Gastroesophageal sphincter (tissue), 4 donors: ENCODE data around the gene CTNNBL1. TPM values are rescaled to one million over a fixed set of nuclear protein-coding genes. Genes with fewer than 3 reads are reported as not detected.
"Not testable (repeated sequence)": the region's sequence is repeated elsewhere in the genome, so short reads cannot be mapped to it uniquely, and the experiment has no call there.

Experiments used
- ATAC-seq: fragments of 150-250 bp; one replicate; pipeline ENCODE4 v1.9.1; 2016; ENCODE audit warnings: mild to moderate bottlenecking, moderate library complexity
- H3K27ac ChIP-seq, 4 donors: fragments of 200-600 bp; sonication (generic) in 3 of 4; 1 replicate in 3 of 4; 2 replicates in 1 of 4; pipeline ENCODE4 v1.5.1; 2016 to 2019
- H3K27me3 ChIP-seq: fragments of 200-600 bp; sonication (generic); one replicate; pipeline ENCODE4 v1.5.1; 2019
- H3K36me3 ChIP-seq, 2 donors: fragments of 200-600 bp; sonication (generic); one replicate each; pipeline ENCODE4 v1.5.1; 2019; ENCODE audit warnings: control low read depth in 1 of 2
- H3K4me1 ChIP-seq, 3 donors: fragments of 200-600 bp; sonication (generic); 1 replicate in 2 of 3; 2 replicates in 1 of 3; pipeline ENCODE4 v1.5.1; 2016 to 2019; ENCODE audit warnings: control low read depth in 2 of 3
- H3K4me3 ChIP-seq, 2 donors: fragments of 200-600 bp; sonication (generic); one replicate each; pipeline ENCODE4 v1.5.1; 2019; ENCODE audit warnings: mild to moderate bottlenecking in 1 of 2, moderate library complexity in 1 of 2
- H3K9me3 ChIP-seq, 3 donors: fragments of 200-600 bp; sonication (generic); one replicate each; pipeline ENCODE4 v1.5.1; 2017 to 2019; ENCODE audit warnings: control low read depth in 2 of 3
- EP300 ChIP-seq: sonication (generic); formaldehyde crosslinking; IDR thresholded peaks from one replicate; pipeline ENCODE4 v1.6.1; 2017; ENCODE audit warnings: antibody characterized with exemption, mild to moderate bottlenecking
- POLR2A ChIP-seq, 2 donors: fragments of 450-650 bp; IDR thresholded peaks; one replicate each; pipeline ENCODE4 v1.6.1; 2017; ENCODE audit warnings: antibody characterized with exemption in 2 of 2, mild to moderate bottlenecking in 2 of 2, moderate library complexity in 1 of 2
- POLR2AphosphoS5 ChIP-seq: sonication (generic); formaldehyde crosslinking; IDR thresholded peaks from one replicate; pipeline ENCODE4 v1.6.1; 2017; ENCODE audit warnings: antibody characterized with exemption
- WGBS, 2 donors: methylation state at CpG; one replicate each; pipeline ENCODE4 v1.1.5; 2018; ENCODE audit warnings: low coverage in 1 of 2; 5-methylcytosine and 5-hydroxymethylcytosine counted together
- total RNA-seq, 4 donors: library from RNA; depleted of rRNA; stranded (reverse); fragments of >200 nt; gene quantifications; one replicate each; pipeline ENCODE4 v1.1.0, GENCODE V29; 2016
- TF ChIP-seq, protein P1 (sequence below), 4 experiments: fragments of 200-600 bp in 2 of 4; fragments of 450-650 bp in 2 of 4; sonication (generic) in 1 of 4; IDR thresholded peaks; one replicate each; pipeline ENCODE4 v1.5.1; 2017 to 2019; ENCODE audit warnings: antibody characterized with exemption in 4 of 4, mild to moderate bottlenecking in 2 of 4, moderate library complexity in 2 of 4

Gene CTNNBL1
- total RNA-seq, 4 donors from 2014 or later, result 43.8 to 58.4 (median 47.1) TPM

GRCh38 chr20:37677969-37678861 is 15.6 kb upstream of the CTNNBL1 start:
- Histone ChIP-seq H3K9me3 (no peaks in the 10 kb centered on the region), H3K27me3 (peaks cover 65% of the 10 kb centered on the region), H3K4me3 (no peak overlapping the region), H3K4me1 (no peaks in the 10 kb centered on the region), H3K27ac (no peak overlapping the region), H3K36me3 (no peaks in the 10 kb centered on the region)
- TF ChIP-seq EP300 (no peak), POLR2A (IDR thresholded peaks at IDR 0.05) (no peak), POLR2AphosphoS5 (no peak)
- TF ChIP-seq, protein P1, sequence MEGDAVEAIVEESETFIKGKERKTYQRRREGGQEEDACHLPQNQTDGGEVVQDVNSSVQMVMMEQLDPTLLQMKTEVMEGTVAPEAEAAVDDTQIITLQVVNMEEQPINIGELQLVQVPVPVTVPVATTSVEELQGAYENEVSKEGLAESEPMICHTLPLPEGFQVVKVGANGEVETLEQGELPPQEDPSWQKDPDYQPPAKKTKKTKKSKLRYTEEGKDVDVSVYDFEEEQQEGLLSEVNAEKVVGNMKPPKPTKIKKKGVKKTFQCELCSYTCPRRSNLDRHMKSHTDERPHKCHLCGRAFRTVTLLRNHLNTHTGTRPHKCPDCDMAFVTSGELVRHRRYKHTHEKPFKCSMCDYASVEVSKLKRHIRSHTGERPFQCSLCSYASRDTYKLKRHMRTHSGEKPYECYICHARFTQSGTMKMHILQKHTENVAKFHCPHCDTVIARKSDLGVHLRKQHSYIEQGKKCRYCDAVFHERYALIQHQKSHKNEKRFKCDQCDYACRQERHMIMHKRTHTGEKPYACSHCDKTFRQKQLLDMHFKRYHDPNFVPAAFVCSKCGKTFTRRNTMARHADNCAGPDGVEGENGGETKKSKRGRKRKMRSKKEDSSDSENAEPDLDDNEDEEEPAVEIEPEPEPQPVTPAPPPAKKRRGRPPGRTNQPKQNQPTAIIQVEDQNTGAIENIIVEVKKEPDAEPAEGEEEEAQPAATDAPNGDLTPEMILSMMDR (IDR thresholded peaks at IDR 0.05), result no peak
- ATAC-seq, result no peak
- WGBS, 2 donors, result 29 to 43% methylated on average over 7 to 8 of the region's 11 CpGs

GRCh38 chr20:37679751-37680150 is 14.1 kb upstream of the CTNNBL1 start:
- 73 to 83% methylated on average over 1 to 4 of the region's 4 CpGs for WGBS, 2 donors
- not testable (repeated sequence) for ATAC-seq

DNA sequence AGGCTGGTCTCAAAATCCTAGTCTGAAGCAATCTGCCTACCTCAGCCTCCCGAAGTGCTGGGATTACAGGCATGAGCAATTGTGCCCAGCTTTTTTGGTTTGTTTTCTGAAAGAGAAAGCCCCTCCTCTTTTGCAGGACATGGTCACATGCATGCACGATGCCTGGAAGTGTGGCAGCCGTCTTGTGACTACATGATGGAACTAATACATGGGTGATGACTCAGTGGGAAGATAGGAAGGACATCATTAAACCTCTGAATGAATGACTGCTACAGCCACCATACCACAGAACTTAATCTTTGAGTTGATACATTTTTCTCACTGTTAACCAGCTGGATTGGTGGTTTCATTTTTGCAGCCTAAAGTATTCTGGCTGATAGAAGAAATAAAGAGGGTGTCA is 13.4 kb upstream of the CTNNBL1 start:
- H3K4me1 ChIP-seq, result no peaks in the 10 kb centered on the region
- TF ChIP-seq, protein P1 (IDR thresholded peaks at IDR 0.05), result no peak
- TF ChIP-seq POLR2AphosphoS5 (no peak), EP300 (no peak), POLR2A (IDR thresholded peaks at IDR 0.05) (no peak)
- no peak overlapping the region for H3K27ac ChIP-seq
- H3K4me3 ChIP-seq, result no peak overlapping the region
- no peaks in the 10 kb centered on the region for H3K36me3 ChIP-seq
- no peak for ATAC-seq
- H3K27me3 ChIP-seq, result peaks cover 65% of the 10 kb centered on the region
- whole genome bisulfite sequencing, 2 donors, result 48 to 50% methylated on average over 2 to 3 of the region's 3 CpGs
- H3K9me3 ChIP-seq, result no peaks in the 10 kb centered on the region

More at GRCh38 chr20:37679751-37680150, 14.1 kb upstream of the CTNNBL1 start:
- H3K36me3 ChIP-seq, H3K27ac ChIP-seq, H3K4me1 ChIP-seq, H3K4me3 ChIP-seq, H3K9me3 ChIP-seq: not testable (repeated sequence)
- peaks cover 65% of the 10 kb centered on the region for H3K27me3 ChIP-seq

GRCh38 chr20:37681384-37682112 is 12.3 kb upstream of the CTNNBL1 start:
- no peak overlapping the region for H3K27ac ChIP-seq
- no peaks in the 10 kb centered on the region for H3K4me1 ChIP-seq
- no peaks in the 10 kb centered on the region for H3K36me3 ChIP-seq
- no peaks in the 10 kb centered on the region for H3K9me3 ChIP-seq
- 40 to 66% methylated on average over 6 to 8 of the region's 10 CpGs for WGBS, 2 donors
- no peak for ATAC-seq
- H3K27me3 ChIP-seq, result peaks cover 58% of the 10 kb centered on the region
- H3K4me3 ChIP-seq, result no peak overlapping the region
- TF ChIP-seq, protein P1 (IDR thresholded peaks at IDR 0.05), result no peak
- TF ChIP-seq EP300, result no peak
- TF ChIP-seq POLR2A (IDR thresholded peaks at IDR 0.05), result no peak
- TF ChIP-seq POLR2AphosphoS5, result no peak

GRCh38 chr20:37683146-37683545 is 10.7 kb upstream of the CTNNBL1 start:
- H3K27me3 ChIP-seq, result peaks cover 51% of the 10 kb centered on the region
- H3K36me3 ChIP-seq, H3K4me3 ChIP-seq, ATAC-seq, H3K9me3 ChIP-seq, H3K27ac ChIP-seq, H3K4me1 ChIP-seq: not testable (repeated sequence)
- WGBS, 2 donors, result 46 to 50% methylated on average over 7 of the region's 9 CpGs
